Measurements from ENCODE around the gene ZNF775.

The ZNF775 gene

GRCh38 chr7:150400788-150401423 lies 21.8 kb downstream of the ZNF775 start:
- H3K27me3 ChIP-seq (ENCODE audit: insufficient read depth, low read depth, severe bottlenecking) = no peaks in the 10 kb centered on the region
- peaks cover 14% of the 10 kb centered on the region for H3K36me3 ChIP-seq
- no peak overlapping the region for H3K4me3 ChIP-seq (ENCODE audit: low read depth, low read length)
- DNase-seq = peak; percentile 4
- no peaks in the 10 kb centered on the region for H3K9me3 ChIP-seq (ENCODE audit: severe bottlenecking)
- H3K27ac ChIP-seq = peak overlapping the region; percentile 9; the same call in 1 of the 2 replicates
- no peak for TF ChIP-seq CTCF (IDR thresholded peaks at IDR 0.05; ENCODE audit: low read depth, low read length)

GRCh38 chr7:150401424-150401790 lies 22.3 kb downstream of the ZNF775 start:
- H3K27me3 ChIP-seq (ENCODE audit: insufficient read depth, low read depth, severe bottlenecking) = no peaks in the 10 kb centered on the region
- no peak for DNase-seq
- H3K9me3 ChIP-seq (ENCODE audit: severe bottlenecking) = no peaks in the 10 kb centered on the region
- H3K36me3 ChIP-seq = peaks cover 14% of the 10 kb centered on the region
- no peak for TF ChIP-seq CTCF (IDR thresholded peaks at IDR 0.05; ENCODE audit: low read depth, low read length)
- H3K27ac ChIP-seq = no peak overlapping the region
- H3K4me3 ChIP-seq (ENCODE audit: low read depth, low read length) = no peak overlapping the region

GRCh38 chr7:150401861-150402631 lies 22.9 kb downstream of the ZNF775 start:
- Histone ChIP-seq H3K36me3 (peaks cover 14% of the 10 kb centered on the region), H3K9me3 (ENCODE audit: severe bottlenecking) (no peaks in the 10 kb centered on the region), H3K4me3 (ENCODE audit: low read depth, low read length) (no peak overlapping the region), H3K27me3 (ENCODE audit: insufficient read depth, low read depth, severe bottlenecking) (no peaks in the 10 kb centered on the region), H3K27ac (peak overlapping the region; percentile 43)
- peak; percentile 11 for DNase-seq
- no peak for TF ChIP-seq CTCF (IDR thresholded peaks at IDR 0.05; ENCODE audit: low read depth, low read length)

GRCh38 chr7:150402671-150403321 lies 23.7 kb downstream of the ZNF775 start:
- Histone ChIP-seq H3K36me3 (peaks cover 12% of the 10 kb centered on the region), H3K27me3 (ENCODE audit: insufficient read depth, low read depth, severe bottlenecking) (no peaks in the 10 kb centered on the region), H3K4me3 (ENCODE audit: low read depth, low read length) (no peak overlapping the region), H3K27ac (peak overlapping the region; percentile 43), H3K9me3 (ENCODE audit: severe bottlenecking) (no peaks in the 10 kb centered on the region)
- DNase-seq = peak; percentile 31
- TF ChIP-seq CTCF (IDR thresholded peaks at IDR 0.05; ENCODE audit: low read depth, low read length) = no peak

- Histone ChIP-seq H3K9me3 (ENCODE audit: severe bottlenecking) (no peaks in the 10 kb centered on the region), H3K36me3 (peaks cover 4% of the 10 kb centered on the region), H3K27me3 (ENCODE audit: insufficient read depth, low read depth, severe bottlenecking) (no peaks in the 10 kb centered on the region), H3K27ac (peak overlapping the region; percentile 94), H3K4me3 (ENCODE audit: low read depth, low read length) (no peak overlapping the region)
- no peak for TF ChIP-seq CTCF (IDR thresholded peaks at IDR 0.05; ENCODE audit: low read depth, low read length)
- peak; percentile 8 for DNase-seq
Observed at GRCh38 chr7:150403376-150404171, 24.4 kb downstream of the ZNF775 start.

Data from WERI-Rb-1 (cell line).